Coronary artery (tissue), 2 donors: ENCODE results near the gene HNRNPA0.
A peak's percentile ranks its signal among the peaks of the same experiment; 100 is the strongest.

Experiments used
- DNase-seq: peaks from one replicate; pipeline ENCODE4 v3.0.0-alpha.2; 2017; ENCODE audit warnings: low spot score
- H3K27ac ChIP-seq, 2 donors: fragments of 200-600 bp; sonication (generic); one replicate each; pipeline ENCODE4 v1.5.1; 2016 to 2019
- H3K4me3 ChIP-seq: fragments of 200-600 bp; sonication (generic); 2 replicates; pipeline ENCODE4 v1.5.1; 2016; ENCODE audit warnings: mild to moderate bottlenecking, moderate library complexity
- TF ChIP-seq, protein P1 (sequence below): fragments of 200-600 bp; sonication (generic); IDR thresholded peaks from one replicate; pipeline ENCODE4 v1.5.1; 2019; ENCODE audit warnings: antibody characterized with exemption

Gene HNRNPA0

DNA sequence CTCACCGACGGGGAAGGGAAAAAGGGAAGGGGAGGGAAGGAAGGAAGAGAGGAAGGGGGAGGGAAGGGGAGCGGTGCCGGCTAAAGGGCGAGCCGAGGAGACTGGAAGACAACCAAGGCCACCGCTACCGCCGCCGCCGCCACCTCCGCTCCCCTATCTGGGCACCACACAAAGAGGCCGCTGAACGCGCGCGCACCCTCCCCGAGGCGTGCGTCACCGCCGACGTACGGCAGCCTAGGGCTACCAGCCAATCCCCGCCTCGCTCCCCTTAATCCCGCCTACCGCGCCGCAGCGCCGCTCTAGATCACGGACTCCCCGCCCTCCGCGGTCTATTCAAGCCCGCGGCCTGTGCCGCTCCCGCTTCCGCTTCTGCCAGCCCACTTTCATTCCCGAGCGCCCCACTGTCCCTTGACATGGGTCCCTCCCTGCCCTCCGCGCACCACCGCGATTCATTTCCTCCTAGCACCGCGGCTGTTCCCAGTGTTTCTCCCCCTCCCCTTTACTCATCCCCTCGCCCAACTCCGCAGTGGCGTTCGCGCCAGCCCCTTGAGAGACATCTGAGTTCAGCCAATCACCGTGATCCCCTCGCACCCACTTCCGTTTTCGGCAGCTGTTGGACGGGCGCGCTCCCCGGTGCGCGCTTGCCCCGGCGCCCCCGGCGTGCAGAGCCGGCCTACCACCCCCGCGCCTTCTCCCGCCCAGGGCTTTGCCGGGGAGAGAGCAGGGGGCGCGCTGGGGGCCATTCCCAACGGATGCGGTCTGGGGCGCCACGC lies at the start of gene HNRNPA0:
TSS of gene HNRNPA0 (minus strand) at position 176 of the 773 bp plus-strand sequence. CDS start 297 bp downstream, outside the sequence.
- H3K4me3 ChIP-seq, result peak within 1 kb of the TSS; percentile 94
- DNase-seq, result peak; percentile 97
- H3K27ac ChIP-seq, result peak within 1 kb of the TSS; percentile 94 to 99
- TF ChIP-seq, protein P1, sequence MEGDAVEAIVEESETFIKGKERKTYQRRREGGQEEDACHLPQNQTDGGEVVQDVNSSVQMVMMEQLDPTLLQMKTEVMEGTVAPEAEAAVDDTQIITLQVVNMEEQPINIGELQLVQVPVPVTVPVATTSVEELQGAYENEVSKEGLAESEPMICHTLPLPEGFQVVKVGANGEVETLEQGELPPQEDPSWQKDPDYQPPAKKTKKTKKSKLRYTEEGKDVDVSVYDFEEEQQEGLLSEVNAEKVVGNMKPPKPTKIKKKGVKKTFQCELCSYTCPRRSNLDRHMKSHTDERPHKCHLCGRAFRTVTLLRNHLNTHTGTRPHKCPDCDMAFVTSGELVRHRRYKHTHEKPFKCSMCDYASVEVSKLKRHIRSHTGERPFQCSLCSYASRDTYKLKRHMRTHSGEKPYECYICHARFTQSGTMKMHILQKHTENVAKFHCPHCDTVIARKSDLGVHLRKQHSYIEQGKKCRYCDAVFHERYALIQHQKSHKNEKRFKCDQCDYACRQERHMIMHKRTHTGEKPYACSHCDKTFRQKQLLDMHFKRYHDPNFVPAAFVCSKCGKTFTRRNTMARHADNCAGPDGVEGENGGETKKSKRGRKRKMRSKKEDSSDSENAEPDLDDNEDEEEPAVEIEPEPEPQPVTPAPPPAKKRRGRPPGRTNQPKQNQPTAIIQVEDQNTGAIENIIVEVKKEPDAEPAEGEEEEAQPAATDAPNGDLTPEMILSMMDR, result no peak

DNA sequence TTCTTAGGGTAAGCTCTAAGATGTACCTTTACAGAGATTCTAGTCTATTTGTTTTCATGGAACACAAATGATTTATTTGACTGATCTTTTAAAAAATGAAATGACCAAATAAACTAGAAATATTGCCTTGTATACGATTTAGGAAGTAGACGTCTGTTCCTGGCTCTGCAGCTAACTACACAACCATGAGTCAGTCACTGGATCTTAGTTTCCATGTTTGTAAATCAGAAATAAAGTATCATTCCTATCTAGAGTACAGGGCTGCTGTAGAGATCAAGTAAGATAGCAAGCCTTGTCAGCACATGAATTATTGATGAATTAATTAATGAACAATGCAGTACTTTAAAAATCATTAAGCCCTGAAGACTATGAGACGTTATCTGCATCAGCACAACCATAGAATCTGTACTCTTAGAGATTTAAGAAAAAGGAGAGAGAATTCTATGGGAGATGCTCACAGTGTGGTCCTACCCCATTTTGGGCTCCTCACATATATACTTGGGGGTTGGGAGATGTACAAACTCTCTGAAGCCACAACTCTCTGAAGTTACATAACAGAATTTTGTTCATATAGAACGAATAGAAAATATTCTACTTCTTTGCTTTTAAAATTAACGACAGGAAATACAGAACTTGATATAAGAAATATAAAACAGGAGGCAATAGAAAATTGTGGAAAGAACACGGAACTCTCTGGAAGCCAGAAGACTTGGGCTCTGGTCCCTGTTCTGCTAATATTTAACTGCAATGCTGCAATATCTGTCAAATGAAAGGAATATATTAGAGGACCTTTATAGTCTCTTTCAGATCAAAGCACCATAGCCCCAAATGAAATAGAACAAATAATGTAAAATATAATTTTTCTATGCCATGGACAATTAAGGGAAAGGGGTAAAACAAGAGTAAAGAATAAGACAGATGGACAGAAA lies 48.4 kb upstream of the HNRNPA0 start:
- TF ChIP-seq, protein P1, result no peak
- Histone ChIP-seq H3K4me3 (no peak overlapping the region), H3K27ac (no peak overlapping the region)
- DNase-seq, result no peak

DNA sequence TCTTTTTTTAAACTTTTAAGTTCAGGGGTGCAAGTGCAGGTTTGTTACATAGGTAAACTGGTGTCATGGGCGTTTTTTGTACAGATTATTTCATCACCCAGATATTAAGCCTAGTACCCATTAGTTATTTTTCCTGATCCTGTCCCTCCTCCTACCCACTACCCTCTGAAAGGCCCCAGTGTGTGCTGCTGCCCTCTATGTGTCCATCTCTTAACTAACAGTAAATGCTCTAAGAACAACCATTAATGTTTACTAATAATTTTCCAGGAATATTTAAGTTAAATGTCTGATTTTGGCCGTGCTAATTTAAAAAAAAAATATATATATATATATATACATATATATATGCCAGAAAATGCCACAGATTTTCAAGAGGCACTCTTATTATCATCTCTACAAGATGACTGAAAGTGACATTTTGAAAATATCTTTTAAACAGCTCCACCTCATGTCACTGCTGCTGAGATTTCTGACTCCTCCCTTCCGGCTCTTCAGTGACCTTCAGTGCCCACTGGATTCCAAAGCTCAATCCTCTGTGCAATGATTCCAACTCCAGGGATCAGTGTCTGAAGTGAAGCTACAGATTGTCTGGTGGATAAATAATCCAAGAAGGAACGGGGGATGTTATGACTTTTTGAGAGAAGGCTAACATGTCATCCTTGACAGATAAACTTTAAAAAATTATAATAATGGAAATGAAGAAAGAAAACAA lies 46.7 kb upstream of the HNRNPA0 start:
- no peak overlapping the region for H3K27ac ChIP-seq
- H3K4me3 ChIP-seq, result no peak overlapping the region
- no peak for DNase-seq
- TF ChIP-seq, protein P1, result no peak

DNA sequence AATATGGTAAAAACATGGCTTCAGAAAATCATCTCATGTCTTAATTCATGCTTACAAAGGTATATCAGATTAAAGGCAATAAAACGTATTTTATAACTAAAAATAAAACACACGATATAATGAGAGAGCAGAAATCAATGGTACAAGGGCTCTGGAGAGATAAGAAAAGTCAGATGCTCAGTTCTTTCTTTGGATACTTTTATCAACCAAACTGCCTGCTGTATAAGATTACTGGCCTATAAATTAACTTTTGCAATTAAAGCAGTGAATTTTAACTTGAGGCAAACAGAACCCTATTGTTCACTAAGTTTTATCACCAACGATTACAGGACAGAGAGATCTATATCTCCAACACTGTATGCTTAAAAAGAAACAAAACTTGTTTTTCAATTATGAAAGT lies 42.1 kb upstream of the HNRNPA0 start:
- TF ChIP-seq, protein P1, result no peak
- Histone ChIP-seq H3K4me3 (no peak overlapping the region), H3K27ac (no peak overlapping the region)
- DNase-seq, result no peak

DNA sequence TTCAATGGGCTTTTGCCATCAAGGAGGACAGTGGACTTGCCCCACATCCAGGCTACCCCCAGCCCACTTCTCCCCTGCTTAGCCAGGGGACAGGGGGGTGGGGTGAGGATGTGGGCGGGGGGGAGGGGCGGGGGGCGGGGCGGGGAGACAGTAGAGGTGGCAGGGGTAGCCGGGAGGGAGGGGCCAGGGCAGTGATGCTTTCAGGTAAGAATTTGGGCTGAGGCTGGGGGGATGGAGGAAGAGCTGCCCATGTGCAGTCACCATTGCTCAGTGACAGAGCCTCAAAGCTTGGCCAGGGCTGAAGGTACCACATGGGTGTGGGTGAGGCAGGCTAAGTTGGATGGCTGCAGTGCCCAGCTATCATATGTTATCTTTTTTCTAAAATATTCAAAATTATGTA lies 40.7 kb upstream of the HNRNPA0 start:
- H3K27ac ChIP-seq, result no peak overlapping the region
- no peak for DNase-seq
- H3K4me3 ChIP-seq, result no peak overlapping the region
- TF ChIP-seq, protein P1, result no peak

DNA sequence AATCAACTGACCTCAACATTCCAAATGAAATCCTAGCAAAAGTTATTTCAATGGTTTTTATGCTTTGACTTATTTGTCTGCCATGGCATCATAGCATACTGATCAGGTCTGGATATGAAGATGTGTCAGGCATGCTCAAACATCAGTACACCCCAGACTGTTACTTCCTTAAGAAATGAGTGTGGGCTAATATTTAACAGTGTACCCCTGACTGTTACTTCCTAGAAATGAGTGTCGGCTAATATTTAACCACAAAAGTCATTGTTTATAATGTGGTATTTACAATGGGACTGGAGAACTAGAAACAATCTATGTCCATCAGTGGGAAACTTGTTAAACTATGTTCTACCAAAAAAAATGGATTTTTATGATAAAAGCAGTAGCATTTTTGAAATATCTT lies 38.1 kb upstream of the HNRNPA0 start:
- H3K4me3 ChIP-seq, result no peak overlapping the region
- TF ChIP-seq, protein P1, result no peak
- DNase-seq, result no peak
- no peak overlapping the region for H3K27ac ChIP-seq
